ENCODE measurements around the gene TMEM69.

GRCh38 chr1:45668526-45668925 lies 19.5 kb upstream of the TMEM69 start:
- TF ChIP-seq CTCF (IDR thresholded peaks at IDR 0.05) (no peak), POLR2A (IDR thresholded peaks at IDR 0.05) (no peak)
